Measurements from ENCODE around the gene ALPK1.

DNA sequence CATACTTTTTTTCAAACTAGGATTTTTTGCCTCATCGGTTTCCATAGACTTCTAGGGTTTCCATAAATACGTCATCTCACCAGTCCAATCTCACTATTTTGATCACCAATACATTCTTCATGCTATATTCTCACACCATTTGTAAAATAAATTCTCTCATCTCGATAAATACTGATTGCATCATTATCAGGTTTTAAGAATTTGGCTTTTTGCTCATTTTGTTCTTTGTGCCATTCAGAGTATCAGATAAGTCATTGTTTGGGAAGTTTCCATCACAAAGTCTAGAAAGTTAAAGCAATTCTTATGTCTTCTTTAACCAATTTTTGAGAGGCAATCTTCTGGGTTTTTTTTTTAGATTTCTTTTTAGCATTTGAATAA lies 81.1 kb downstream of the ALPK1 start:
- TF ChIP-seq GATA2 (IDR thresholded peaks at IDR 0.05; ENCODE audit: low read depth, low read length) (no peak), GATA3 (IDR thresholded peaks at IDR 0.05; ENCODE audit: low read depth, low read length) (no peak)

Measured in SH-SY5Y (cell line).